GM10248 (cell line): ENCODE data around the gene ST3GAL3.

Experiments
- CTCF ChIA-PET: fragments of 300-600 bp; sonication (Branson Sonifier 250); formaldehyde crosslinking; extraction: SDS; loops from one replicate; lab custom pipeline; 2021; ENCODE audit warnings: antibody characterized with exemption; lab: Yijun Ruan, JAX
- POLR2A ChIA-PET: fragments of 350-650 bp; sonication (Branson Sonifier 250); formaldehyde crosslinking; extraction: SDS; loops from one replicate; lab custom pipeline; 2020; ENCODE audit warnings: antibody characterized with exemption; lab: Yijun Ruan, JAX
- DNase-seq: peaks from one replicate; pipeline ENCODE4 v3.0.0; 2012; ENCODE audit errors: extremely low spot score
- CTCF ChIP-seq: IDR thresholded peaks from 2 replicates; pipeline ENCODE4 v1.5.1; 2012; ENCODE audit warnings: mild to moderate bottlenecking, low read depth; ENCODE audit errors: extremely low read depth, missing control alignments, control extremely low read depth

The ST3GAL3 gene

GRCh38 chr1:43951021-43951985 lies 244.0 kb downstream of the ST3GAL3 start:
- DNase-seq, result no peak
- ChIA-PET POLR2A (no interaction called here), CTCF (interaction anchor here (1.0 to 10.1 kb wide), 6 partner anchors 16 to 431 kb away, joined by 3 to 191 read pairs (median 8); partner anchors contain the start of gene ARTN)
- TF ChIP-seq CTCF, result no peak

DNA sequence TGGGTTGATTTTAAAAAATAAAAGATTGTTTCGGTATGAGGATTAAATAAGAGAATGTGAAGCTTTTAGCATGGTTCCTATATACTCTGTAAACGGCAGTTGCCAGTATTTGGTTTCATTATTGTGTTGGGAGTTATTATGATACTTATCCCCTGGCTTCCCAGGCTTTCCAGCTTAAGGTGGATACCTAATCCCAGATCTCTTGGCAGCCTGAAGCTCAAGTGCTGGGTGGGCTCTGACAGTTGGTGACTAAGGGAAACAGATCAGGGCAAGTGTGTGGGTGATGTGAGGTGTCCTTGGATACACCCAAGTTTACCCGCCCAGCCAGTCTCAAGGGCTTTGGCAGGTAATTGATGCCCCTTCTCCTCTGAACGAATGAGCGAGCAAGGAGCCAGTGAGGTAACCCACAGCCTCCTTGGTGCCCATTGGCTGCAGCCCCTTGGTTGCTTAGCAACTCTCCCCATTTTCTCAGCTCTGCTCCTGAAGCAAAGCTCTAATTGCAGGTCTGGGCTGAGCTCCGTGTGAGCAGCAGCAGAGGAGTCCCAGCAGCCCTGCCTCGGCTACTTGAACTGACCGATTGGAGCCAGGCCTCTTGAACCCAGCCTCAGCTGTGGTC lies 245.5 kb downstream of the ST3GAL3 start:
- TF ChIP-seq CTCF, result no peak
- DNase-seq, result no peak
- ChIA-PET CTCF (interaction anchor here (0.5 to 2.7 kb wide), 5 partner anchors 11 to 189 kb away, joined by 3 to 26 read pairs (median 6); partner anchors contain the start of gene ARTN), POLR2A (no interaction called here)

DNA sequence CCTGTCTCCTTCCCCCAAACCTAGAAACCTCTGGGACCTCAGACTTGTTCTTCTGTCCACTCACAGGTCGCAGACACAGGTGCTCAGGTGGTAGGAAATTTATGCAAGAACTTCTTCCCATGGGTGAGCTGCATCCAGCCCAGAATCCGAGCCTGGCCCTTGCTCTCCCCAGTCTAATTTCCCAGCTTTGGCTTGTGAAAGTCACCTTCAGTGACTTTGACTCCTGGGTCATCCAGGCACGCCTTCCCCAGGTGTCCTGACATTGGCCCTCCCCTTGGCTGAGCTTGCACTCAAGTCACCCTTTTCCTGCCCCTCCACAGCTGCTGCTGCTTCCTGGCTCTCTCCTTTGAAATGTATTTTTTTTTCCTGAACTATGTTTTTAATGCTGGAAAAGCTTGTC lies 246.0 kb downstream of the ST3GAL3 start:
- ChIA-PET CTCF (interaction anchor here (0.5 to 3.2 kb wide), 6 partner anchors 7 to 190 kb away, joined by 3 to 26 read pairs (median 8); partner anchors contain the start of genes ARTN and IPO13), POLR2A (no interaction called here)
- DNase-seq, result no peak
- no peak for TF ChIP-seq CTCF

GRCh38 chr1:43954036-43954435 lies 246.7 kb downstream of the ST3GAL3 start:
- TF ChIP-seq CTCF, result no peak
- DNase-seq, result no peak
- POLR2A ChIA-PET, result no interaction called here
- CTCF ChIA-PET, result interaction anchor here (1.4 to 3.2 kb wide), 6 partner anchors 8 to 424 kb away, joined by 3 to 26 read pairs (median 8); partner anchors contain the start of genes ARTN and IPO13

GRCh38 chr1:43956234-43956633 lies 248.9 kb downstream of the ST3GAL3 start:
- CTCF ChIA-PET, result interaction anchor here (1.5 to 5.4 kb wide), 3 partner anchors 10 to 22 kb away, joined by 3 to 33 read pairs (median 10); partner anchors contain the start of genes ARTN and IPO13
- POLR2A ChIA-PET, result no interaction called here
- TF ChIP-seq CTCF, result no peak
- DNase-seq, result no peak

- TF ChIP-seq CTCF, result no peak
- ChIA-PET POLR2A (no interaction called here), CTCF (interaction anchor here (1.0 to 5.4 kb wide), 3 partner anchors 8 to 23 kb away, joined by 3 to 33 read pairs (median 3); partner anchors contain the start of gene ARTN)
- DNase-seq, result no peak
These were observed 250.2 kb downstream of the ST3GAL3 start for GRCh38 chr1:43957407-43958040.
